Measurements from ENCODE around the gene S100PBP.

- no peak for TF ChIP-seq TCF7 (IDR thresholded peaks at IDR 0.05; ENCODE audit: borderline replicate concordance)
- TF ChIP-seq, protein P1, sequence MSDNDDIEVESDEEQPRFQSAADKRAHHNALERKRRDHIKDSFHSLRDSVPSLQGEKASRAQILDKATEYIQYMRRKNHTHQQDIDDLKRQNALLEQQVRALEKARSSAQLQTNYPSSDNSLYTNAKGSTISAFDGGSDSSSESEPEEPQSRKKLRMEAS (IDR thresholded peaks at IDR 0.05; ENCODE audit: low read depth, low read length), result no peak
- no peak for TF ChIP-seq POLR2A (IDR thresholded peaks at IDR 0.05; ENCODE audit: low read depth, low read length)
- TF ChIP-seq BRCA1 (IDR thresholded peaks at IDR 0.05; ENCODE audit: low read depth, low read length), result no peak
- no peak for TF ChIP-seq MXI1 (IDR thresholded peaks at IDR 0.05; ENCODE audit: low read depth, low read length)
- TF ChIP-seq TBL1XR1 (IDR thresholded peaks at IDR 0.05; ENCODE audit: low read depth, low read length), result no peak
- no peak for TF ChIP-seq ZSCAN29 (IDR thresholded peaks at IDR 0.05)
Observed at GRCh38 chr1:32900371-32900955, 83.0 kb downstream of the S100PBP start.

Measured in GM12878 (cell line).